Measurements from ENCODE around the gene NYNRIN.

Gene NYNRIN

DNA sequence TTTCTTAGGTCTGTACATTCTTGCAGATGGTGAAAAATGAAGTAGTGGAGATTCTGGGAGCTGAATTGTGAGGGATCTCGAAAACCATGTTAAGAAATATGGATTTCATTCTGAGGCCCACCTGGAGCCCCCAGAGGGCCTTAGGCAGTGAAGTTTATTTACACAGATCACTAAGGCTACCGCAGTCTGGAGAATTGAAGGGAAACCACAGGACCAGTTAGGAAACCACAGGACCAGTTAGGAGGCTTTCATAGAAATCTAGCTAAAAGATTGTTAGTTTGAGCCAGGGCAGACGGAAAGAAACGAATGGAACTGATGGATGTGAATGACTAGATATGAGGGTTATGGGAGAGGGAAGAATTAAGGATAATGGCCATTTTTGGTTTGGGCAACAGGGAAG lies 23.5 kb downstream of the NYNRIN start:
- ChIA-PET POLR2A (no interaction called here), CTCF (interaction anchor here (0.6 to 3.1 kb wide), 5 partner anchors 9 to 114 kb away, joined by 3 to 25 read pairs (median 7); partner anchors contain the start of gene CIDEB)
- DNase-seq (ENCODE audit: extremely low spot score): no peak
- TF ChIP-seq, protein P1, sequence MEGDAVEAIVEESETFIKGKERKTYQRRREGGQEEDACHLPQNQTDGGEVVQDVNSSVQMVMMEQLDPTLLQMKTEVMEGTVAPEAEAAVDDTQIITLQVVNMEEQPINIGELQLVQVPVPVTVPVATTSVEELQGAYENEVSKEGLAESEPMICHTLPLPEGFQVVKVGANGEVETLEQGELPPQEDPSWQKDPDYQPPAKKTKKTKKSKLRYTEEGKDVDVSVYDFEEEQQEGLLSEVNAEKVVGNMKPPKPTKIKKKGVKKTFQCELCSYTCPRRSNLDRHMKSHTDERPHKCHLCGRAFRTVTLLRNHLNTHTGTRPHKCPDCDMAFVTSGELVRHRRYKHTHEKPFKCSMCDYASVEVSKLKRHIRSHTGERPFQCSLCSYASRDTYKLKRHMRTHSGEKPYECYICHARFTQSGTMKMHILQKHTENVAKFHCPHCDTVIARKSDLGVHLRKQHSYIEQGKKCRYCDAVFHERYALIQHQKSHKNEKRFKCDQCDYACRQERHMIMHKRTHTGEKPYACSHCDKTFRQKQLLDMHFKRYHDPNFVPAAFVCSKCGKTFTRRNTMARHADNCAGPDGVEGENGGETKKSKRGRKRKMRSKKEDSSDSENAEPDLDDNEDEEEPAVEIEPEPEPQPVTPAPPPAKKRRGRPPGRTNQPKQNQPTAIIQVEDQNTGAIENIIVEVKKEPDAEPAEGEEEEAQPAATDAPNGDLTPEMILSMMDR (IDR thresholded peaks at IDR 0.05; ENCODE audit: control extremely low read depth, extremely low read depth, low read depth, missing control alignments): no peak

DNA sequence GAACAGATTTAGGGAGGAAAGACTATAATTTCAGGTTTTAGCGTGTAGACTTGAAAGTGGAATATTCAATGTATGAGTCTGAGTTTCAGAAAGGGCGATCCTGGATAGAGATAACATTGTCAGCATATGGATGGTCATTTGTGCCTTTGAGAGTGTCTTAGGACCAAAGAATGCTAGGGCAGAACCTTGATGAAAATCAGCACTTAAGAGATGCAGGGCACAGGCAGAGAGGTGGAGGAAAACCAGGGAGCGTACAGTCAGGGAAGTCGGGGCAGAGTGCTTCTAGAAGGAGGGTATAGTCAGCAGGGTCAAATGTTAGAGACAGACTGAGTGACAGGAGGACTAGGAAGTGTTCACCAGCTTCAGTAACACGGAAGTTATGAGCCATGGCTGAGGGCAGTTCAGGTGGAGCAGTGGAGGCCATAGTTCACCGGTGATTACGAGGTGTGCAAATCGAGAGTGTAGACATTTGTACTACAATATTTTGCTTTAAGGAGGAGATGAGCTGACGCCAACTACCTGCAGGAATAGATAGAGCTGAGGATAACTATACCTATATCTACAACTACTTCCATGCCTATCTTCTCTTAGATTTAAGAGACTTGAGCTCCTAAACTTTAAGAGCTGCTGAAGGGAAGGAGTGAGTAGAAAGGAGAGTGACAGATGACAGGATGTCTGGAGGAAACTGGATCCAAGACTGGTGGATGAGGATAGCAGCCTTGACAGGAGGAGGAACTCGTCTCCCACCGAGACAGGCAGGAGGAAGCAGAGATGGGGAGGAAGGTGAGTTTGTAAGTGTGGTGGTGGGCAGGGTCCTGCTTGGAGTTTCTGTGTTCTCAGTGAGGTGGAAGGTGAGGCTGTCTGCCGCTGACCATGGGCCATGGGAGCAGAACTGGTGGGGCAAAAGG lies 24.1 kb downstream of the NYNRIN start:
- TF ChIP-seq, protein P1 (IDR thresholded peaks at IDR 0.05; ENCODE audit: control extremely low read depth, extremely low read depth, low read depth, missing control alignments): no peak
- POLR2A ChIA-PET: no interaction called here
- CTCF ChIA-PET: interaction anchor here (1.3 to 6.0 kb wide), 7 partner anchors 8 to 100 kb away, joined by 3 to 41 read pairs (median 7); no protein-coding TSS in a partner anchor
- no peak for DNase-seq (ENCODE audit: extremely low spot score)

DNA sequence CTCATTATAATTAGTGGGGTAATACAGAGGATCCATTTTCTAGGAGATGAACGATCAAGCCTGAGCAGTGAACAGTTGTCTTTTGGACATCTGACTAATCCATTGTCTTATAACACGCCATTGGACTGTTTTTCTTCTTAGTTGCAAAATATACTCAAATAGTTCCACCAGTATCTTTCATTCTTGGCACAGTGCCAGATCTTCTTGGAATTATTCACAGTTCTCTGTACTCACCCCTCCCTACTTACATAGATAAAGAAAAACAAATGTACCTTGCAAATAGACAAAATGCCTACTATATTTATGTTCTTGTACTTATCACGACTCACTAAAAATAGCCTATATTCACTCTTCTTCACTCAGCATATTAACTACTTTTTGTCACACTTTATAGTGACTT lies 26.9 kb downstream of the NYNRIN start:
- TF ChIP-seq, protein P1 (IDR thresholded peaks at IDR 0.05; ENCODE audit: control extremely low read depth, extremely low read depth, low read depth, missing control alignments): no peak
- ChIA-PET POLR2A (no interaction called here), CTCF (interaction anchor here (0.8 to 6.0 kb wide), 5 partner anchors 11 to 92 kb away, joined by 3 to 41 read pairs (median 7); partner anchors contain the start of gene ADCY4)
- DNase-seq (ENCODE audit: extremely low spot score): no peak

DNA sequence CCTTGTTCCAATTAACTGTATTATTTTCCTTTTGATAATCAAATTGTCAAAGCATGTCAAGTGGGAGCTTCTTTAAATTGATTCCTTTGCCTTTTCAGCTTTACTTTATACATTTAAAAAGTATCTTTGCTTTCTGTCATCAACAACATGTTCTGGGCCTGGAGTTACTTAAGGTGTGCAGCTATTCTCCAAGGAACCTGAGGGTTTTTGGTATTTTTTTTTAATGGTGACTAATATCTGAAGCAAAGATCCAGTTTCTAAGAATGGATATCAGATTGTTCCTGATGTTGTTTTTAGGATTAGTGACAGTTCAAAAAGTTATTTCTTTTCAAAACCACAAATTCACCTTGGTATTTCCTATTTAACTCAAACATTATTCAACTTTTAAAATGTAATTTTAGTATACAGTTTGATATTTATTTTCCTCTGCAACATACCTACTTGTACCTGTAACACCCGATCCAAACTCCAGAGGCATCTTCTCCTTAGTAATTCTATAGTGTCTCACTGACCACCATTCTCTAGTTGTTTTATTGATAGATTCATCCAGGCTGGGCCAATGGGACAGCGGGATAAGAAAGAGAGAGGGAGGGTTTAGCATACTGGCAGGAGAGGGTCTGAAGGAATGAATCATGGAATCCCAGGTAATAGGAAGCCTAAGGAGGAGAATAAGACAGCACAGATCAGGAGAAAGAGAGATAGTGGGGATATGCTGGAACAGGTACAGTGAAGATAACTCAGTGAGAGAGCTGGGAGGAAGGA lies 27.5 kb downstream of the NYNRIN start:
- POLR2A ChIA-PET: no interaction called here
- CTCF ChIA-PET: interaction anchor here (1.1 to 6.0 kb wide), 3 partner anchors 10 to 93 kb away, joined by 3 to 41 read pairs (median 29); partner anchors contain the start of gene ADCY4
- no peak for DNase-seq (ENCODE audit: extremely low spot score)
- TF ChIP-seq, protein P1 (IDR thresholded peaks at IDR 0.05; ENCODE audit: control extremely low read depth, extremely low read depth, low read depth, missing control alignments): no peak

DNA sequence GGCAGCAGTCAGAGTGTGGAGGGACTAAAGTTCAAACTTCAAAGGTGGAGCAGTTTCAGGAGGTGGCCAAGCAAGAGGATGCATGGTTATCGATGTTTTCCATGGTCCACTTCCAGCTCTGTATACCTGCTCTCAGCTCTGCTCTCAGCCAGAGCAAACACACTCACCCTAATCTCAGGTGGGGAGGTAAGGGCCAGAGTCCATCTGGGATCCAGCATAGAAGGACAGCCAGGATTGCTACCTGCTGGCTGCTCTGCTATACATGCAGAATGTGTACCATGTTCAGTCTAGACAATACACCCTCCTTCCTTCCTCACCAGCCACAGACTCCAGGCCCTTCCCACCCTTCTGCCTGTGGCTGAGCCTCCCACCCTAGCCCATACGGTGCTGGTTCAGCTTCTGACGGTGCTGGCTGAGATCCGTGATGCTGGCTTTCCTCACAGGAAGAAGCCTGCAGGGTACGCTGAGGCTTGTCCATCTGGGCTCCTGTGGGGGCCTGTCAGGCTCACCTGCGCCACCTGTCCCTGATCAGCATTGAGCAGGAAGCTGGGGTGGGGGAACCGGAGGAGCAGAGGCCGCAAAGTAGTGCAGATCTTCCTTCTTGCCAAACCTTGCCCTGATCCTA lies 28.2 kb downstream of the NYNRIN start:
- CTCF ChIA-PET: interaction anchor here (0.9 to 6.0 kb wide), 6 partner anchors 8 to 94 kb away, joined by 3 to 41 read pairs (median 4); partner anchors contain the start of genes ADCY4 and RIPK3
- POLR2A ChIA-PET: no interaction called here
- TF ChIP-seq, protein P1 (IDR thresholded peaks at IDR 0.05; ENCODE audit: control extremely low read depth, extremely low read depth, low read depth, missing control alignments): no peak
- DNase-seq (ENCODE audit: extremely low spot score): no peak

Measured in GM10248 (cell line).